Activated CD4-positive, alpha-beta T cell treated with anti-CD3 and anti-CD28 coated beads, Interleukin-2, amount 10 ng/mL, durations not matched to agents 7 days and 5 days (primary cell): ENCODE measurements around the gene CHID1. TPM values are rescaled to one million over a fixed set of nuclear protein-coding genes. Genes with fewer than 3 reads are reported as not detected.
A peak's percentile ranks its signal among the peaks of the same experiment; 100 is the strongest.

Source experiments
- CTCF ChIA-PET: fragments of 350-600 bp; sonication (Branson Sonifier 250); formaldehyde crosslinking; loops from one replicate; lab custom pipeline; 2021; ENCODE audit warnings: antibody characterized with exemption; lab: Charles Lee
- POLR2A ChIA-PET: fragments of 350-600 bp; sonication (Branson Sonifier 250); formaldehyde crosslinking; loops from one replicate; lab custom pipeline; 2021; ENCODE audit warnings: antibody characterized with exemption; lab: Charles Lee
- DNase-seq: peaks from one replicate; pipeline ENCODE4 v3.0.0-alpha.2; 2020
- H3K27ac Mint-ChIP-seq: one replicate; pipeline ENCODE4 v1.8.0; 2021; ENCODE audit warnings: mild to moderate bottlenecking, moderate library complexity, mixed read lengths
- H3K27me3 Mint-ChIP-seq: one replicate; pipeline ENCODE4 v1.8.0; 2021; ENCODE audit warnings: mixed read lengths
- H3K36me3 Mint-ChIP-seq: one replicate; pipeline ENCODE4 v1.8.0; 2021; ENCODE audit warnings: low read depth, mixed read lengths
- H3K4me1 Mint-ChIP-seq: one replicate; pipeline ENCODE4 v1.8.0; 2021; ENCODE audit warnings: mixed read lengths
- H3K4me3 Mint-ChIP-seq: one replicate; pipeline ENCODE4 v1.8.0; 2021; ENCODE audit warnings: mild to moderate bottlenecking, moderate library complexity, mixed read lengths
- H3K9me3 Mint-ChIP-seq: one replicate; pipeline ENCODE4 v1.8.0; 2021; ENCODE audit warnings: mixed read lengths
- total RNA-seq, 2 experiments: library from RNA; stranded (reverse); gene quantifications; one replicate each; pipeline ENCODE4 v1.2.3, GENCODE V29; 2021

CHID1 gene
- total RNA-seq, 2 experiments from 2014 or later: 42.6 to 45.5 TPM

DNA sequence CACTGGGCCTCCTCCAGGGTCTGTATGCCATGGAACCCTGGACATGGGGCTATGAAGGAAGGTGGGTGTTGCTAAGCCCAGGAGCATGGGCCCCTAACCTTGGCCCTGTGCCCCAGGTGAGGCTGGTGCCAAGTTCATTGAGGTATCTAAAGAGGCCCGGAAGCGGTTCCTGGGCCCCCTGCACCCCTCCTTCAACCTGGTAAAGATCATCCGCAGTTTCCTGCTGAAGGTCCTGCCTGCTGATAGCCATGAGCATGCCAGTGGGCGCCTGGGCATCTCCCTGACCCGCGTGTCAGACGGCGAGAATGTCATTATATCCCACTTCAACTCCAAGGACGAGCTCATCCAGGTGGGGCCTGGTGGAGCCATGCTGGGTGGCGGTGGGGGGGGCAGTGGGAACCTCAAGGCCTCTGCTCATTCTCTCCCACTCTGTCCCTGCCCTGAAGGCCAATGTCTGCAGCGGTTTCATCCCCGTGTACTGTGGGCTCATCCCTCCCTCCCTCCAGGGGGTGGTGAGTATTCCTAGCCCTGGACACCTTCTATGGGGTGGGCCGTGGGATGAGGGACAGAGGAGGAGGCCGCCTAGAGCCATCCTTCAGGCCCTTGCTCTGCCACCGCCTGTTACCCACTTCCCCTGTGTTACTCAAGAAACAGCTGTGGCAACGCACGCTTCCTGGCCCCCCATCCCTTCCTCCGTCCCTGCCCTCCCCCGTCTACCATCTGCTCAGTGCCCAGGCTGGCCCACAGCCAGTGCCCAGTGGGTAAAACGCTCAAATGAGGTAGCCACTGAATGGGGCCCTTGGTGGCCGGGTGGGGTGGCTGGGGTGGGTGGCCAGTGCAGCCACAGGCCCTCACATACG lies 88.9 kb downstream of the CHID1 start:
- ChIA-PET POLR2A (no interaction called here), CTCF (no interaction called here)
- peaks cover 10% of the 10 kb centered on the region for H3K36me3 Mint-ChIP-seq
- DNase-seq: no peak
- H3K4me1 Mint-ChIP-seq: peaks cover 26% of the 10 kb centered on the region
- peak overlapping the region; percentile 84 for H3K4me3 Mint-ChIP-seq
- H3K27ac Mint-ChIP-seq: no peak overlapping the region
- H3K9me3 Mint-ChIP-seq: no peaks in the 10 kb centered on the region
- no peaks in the 10 kb centered on the region for H3K27me3 Mint-ChIP-seq

DNA sequence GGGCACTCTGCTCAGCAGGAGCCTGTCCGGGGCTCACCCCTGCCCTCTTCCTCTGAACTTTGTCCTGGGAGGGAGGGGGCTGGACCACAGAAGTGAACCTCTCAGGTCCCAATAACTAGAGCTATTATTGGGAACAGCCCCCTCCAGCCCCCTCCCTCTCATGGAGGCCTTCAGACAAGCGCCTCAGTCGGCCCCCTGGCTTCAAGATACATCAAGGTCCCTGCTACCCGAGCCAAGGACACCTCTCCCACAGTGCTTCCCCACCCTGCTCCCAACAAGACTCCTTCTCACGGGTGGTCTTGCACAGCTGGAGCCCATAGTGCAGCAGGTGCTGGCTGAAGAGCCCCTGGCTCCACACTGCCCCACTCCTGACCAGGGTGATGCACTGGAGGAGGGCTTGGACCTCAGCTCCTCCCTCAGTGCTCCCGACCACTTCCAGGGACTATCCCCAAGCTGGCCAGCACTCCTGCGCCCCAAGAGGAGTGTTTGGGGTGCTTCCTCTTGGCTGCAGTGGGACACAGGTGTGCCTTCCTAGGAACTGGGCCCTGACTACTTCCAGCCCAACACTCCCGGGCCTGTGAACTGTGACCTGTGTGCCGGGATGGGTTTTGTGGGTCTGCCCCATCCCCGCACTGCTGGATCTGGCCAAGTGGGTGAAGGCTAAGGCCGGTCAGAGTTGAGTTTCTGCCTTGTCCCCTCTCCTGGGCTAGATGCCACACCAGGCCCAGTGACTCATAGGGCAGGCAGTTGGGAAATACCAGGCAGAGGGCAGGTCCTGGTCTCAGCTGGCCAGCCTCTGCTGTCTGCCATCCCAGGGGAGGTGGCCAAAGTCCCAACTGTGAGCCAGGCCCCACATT lies 89.7 kb downstream of the CHID1 start:
- no peak for DNase-seq
- no peaks in the 10 kb centered on the region for H3K9me3 Mint-ChIP-seq
- ChIA-PET POLR2A (no interaction called here), CTCF (interaction anchor here (1.0 to 2.1 kb wide), 2 partner anchors 10 to 21 kb away, joined by 4 to 6 read pairs; partner anchors contain the start of genes POLR2L and TSPAN4)
- peak overlapping the region; percentile 19 for H3K27ac Mint-ChIP-seq
- no peaks in the 10 kb centered on the region for H3K27me3 Mint-ChIP-seq
- peaks cover 10% of the 10 kb centered on the region for H3K36me3 Mint-ChIP-seq
- H3K4me3 Mint-ChIP-seq: peak overlapping the region; percentile 84
- peaks cover 21% of the 10 kb centered on the region for H3K4me1 Mint-ChIP-seq

DNA sequence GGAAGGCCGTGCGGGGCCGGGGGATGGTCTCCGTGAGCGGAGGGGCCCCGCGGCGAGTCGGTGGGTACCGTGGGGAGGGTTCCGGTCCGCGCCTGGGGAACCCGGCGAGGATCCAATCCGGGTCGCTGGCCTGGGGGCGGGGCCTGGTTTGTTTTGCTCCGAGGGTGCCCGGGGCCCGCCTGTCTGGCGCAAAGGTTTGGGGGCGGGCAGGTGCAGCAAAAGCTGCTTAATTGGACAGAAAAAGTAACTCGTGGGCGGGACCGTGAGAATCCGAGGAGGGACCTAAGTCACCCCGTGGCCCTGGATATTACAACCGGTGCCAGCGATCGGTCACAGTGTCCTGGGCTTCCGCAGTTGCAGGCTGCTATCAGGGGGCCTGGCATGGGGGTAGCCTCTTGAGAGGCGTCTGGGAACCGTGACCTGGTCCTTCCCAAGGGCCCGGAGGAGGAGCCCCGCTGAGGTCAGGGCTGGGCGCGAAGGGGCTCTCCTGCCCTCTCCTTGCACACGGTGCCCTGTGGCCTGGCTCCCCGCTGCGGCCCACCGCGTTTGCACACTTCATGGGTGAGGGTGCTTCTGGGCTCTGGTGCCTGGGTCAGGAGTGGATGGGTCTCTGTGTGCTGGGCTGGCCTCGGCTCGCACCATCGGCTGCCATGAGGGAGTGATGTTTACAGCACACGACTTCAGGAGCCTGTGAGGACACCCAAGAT lies 90.5 kb downstream of the CHID1 start:
- peak overlapping the region; percentile 84 for H3K4me3 Mint-ChIP-seq
- ChIA-PET POLR2A (interaction anchor here (1.1 kb wide), 1 partner anchor 11 kb away, joined by 3 read pairs; the partner anchor contains the start of gene RPLP2), CTCF (interaction anchor here (1.0 to 2.1 kb wide), 7 partner anchors 10 to 30 kb away, joined by 3 to 12 read pairs (median 5); partner anchors contain the start of genes CEND1, POLR2L, RPLP2 and TSPAN4)
- peaks cover 21% of the 10 kb centered on the region for H3K4me1 Mint-ChIP-seq
- H3K27ac Mint-ChIP-seq: peak overlapping the region; percentile 92
- H3K36me3 Mint-ChIP-seq: peaks cover 7% of the 10 kb centered on the region
- DNase-seq: peak; percentile 97
- H3K27me3 Mint-ChIP-seq: no peaks in the 10 kb centered on the region
- no peaks in the 10 kb centered on the region for H3K9me3 Mint-ChIP-seq

DNA sequence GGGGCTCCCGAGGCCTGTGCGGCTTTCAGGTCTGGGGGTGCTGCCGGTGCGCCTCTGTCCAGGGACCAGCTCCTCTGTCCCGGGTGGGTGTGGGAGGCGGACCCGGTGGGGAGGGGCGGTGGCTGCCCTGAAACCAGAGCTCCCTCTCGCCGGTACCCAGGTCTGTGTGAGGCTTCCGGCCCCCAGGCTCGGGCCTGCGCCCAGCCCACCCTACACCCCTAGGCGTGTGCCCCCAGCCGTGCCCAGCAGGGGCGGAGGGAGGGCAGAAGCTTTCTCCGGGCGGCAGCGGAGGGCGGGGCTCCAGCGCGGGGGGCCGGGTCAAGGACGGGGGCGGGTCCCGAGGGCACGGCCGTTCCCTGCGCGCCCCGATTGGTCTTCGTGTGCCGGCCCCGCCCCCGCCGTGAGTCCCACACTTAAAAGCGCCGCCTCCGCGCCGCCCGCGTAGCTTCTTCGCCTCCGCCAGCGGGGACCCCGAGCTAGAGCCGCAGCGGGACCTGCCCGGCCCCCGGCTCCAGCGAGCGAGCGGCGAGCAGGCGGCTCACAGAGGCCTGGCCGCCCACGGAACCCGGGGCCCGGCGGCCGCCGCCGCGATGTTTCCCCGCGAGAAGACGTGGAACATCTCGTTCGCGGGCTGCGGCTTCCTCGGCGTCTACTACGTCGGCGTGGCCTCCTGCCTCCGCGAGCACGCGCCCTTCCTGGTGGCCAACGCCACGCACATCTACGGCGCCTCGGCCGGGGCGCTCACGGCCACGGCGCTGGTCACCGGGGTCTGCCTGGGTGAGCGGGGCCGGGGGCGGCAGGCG lies 91.3 kb downstream of the CHID1 start:
- DNase-seq: peak; percentile 90
- Mint-ChIP-seq H3K27me3 (no peaks in the 10 kb centered on the region), H3K9me3 (no peaks in the 10 kb centered on the region), H3K4me1 (peaks cover 21% of the 10 kb centered on the region), H3K4me3 (peak overlapping the region; percentile 84), H3K27ac (peak overlapping the region; percentile 92), H3K36me3 (peaks cover 3% of the 10 kb centered on the region)
- CTCF ChIA-PET: interaction anchor here (1.2 to 2.1 kb wide), 7 partner anchors 10 to 29 kb away, joined by 3 to 12 read pairs (median 5); partner anchors contain the start of genes CEND1 and RPLP2
- POLR2A ChIA-PET: interaction anchor here (1.1 kb wide), 1 partner anchor 10 kb away, joined by 3 read pairs; the partner anchor contains the start of gene RPLP2

DNA sequence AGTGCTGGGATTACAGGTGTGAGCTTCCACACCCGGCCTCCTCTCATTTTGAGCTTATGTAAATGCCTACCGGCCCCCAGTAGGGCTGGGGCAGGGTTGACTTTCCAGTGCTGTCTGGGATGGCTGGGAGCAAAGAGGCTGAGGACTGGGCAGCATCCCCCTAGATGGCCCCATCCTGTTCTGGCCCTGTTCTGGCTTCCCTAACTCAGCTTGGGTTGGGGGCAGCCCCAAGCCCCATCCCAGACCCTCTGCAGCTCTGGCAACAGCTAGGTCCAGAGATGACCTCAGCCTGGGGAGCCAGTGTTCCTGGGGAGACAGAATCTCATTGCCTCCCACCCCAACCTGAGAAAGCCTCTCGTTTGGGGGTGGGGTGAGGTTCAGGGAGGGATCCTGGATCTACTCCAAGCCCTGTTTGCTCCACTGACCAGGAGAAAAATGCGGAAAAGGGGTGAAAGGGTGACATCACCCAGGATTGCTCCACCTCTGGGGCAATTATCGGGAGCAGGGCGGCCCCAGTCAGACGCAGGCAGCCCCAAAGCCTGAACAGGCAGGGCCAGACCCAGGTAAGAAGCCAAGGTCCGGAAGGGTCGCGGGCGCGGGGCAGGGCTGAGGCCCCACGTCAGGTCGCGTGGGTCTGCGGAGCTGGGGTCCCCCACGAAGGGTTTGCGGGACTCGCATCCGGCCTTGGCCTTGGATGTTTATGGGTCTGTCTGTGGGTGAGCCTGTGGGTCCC lies 92.0 kb downstream of the CHID1 start, which contains the start of gene PNPLA2:
TSS of gene PNPLA2 (plus strand) at position 519 of the 733 bp plus-strand sequence. CDS start 805 bp downstream, outside the sequence.
- ChIA-PET CTCF (interaction anchor here (0.7 to 2.1 kb wide), 11 partner anchors 10 to 412 kb away, joined by 3 to 12 read pairs (median 5); partner anchors contain the start of genes CEND1, PIDD1 and RPLP2), POLR2A (interaction anchor here (1.1 kb wide), 1 partner anchor 9 kb away, joined by 3 read pairs; the partner anchor contains the start of gene RPLP2)
- Mint-ChIP-seq H3K27me3 (no peaks in the 10 kb centered on the region), H3K27ac (peak within 1 kb of the TSS; percentile 92), H3K9me3 (no peaks in the 10 kb centered on the region), H3K4me3 (peak within 1 kb of the TSS; percentile 84), H3K4me1 (peaks cover 23% of the 10 kb centered on the region), H3K36me3 (peaks cover 3% of the 10 kb centered on the region)
- DNase-seq: no peak

Other genes starting within 250 kb of the CHID1 start
- gene DEAF1, start 215.6 kb downstream of the CHID1 start, total RNA-seq: 10 to 100 TPM; 44.0 to 48.8 TPM
- gene TMEM80, start 215.0 kb downstream of the CHID1 start, total RNA-seq: 10 to 100 TPM; 39.1 to 44.7 TPM
- 10 to 100 TPM in 1 of 2 experiments, 1 to 10 TPM in 1; 7.8 to 11.9 TPM for gene EPS8L2, start 204.6 kb downstream of the CHID1 start, total RNA-seq
- gene TALDO1, start 163.3 kb downstream of the CHID1 start, total RNA-seq: 100 to 1,000 TPM; 219 to 268 TPM
- 10 to 100 TPM; 58.2 to 62.1 TPM for gene GATD1, start 133.3 kb downstream of the CHID1 start, total RNA-seq
- gene CEND1, start 120.7 kb downstream of the CHID1 start, total RNA-seq: under 1 TPM; 0.20 to 0.60 TPM
- 10 to 100 TPM; 45.9 to 49.1 TPM for gene SLC25A22, start 112.5 kb downstream of the CHID1 start, total RNA-seq
- 10 to 100 TPM; 47.9 to 60.4 TPM for gene PIDD1, start 105.6 kb downstream of the CHID1 start, total RNA-seq
- 1,000 to 10,000 TPM; 1,927 to 2,229 TPM for gene RPLP2, start 100.8 kb downstream of the CHID1 start, total RNA-seq
- gene PNPLA2, start 91.9 kb downstream of the CHID1 start, total RNA-seq: 10 to 100 TPM; 68.9 to 71.9 TPM
- gene CRACR2B, start 82.9 kb downstream of the CHID1 start, total RNA-seq: 1 to 10 TPM; 7.7 to 8.1 TPM
- gene CD151, start 77.9 kb downstream of the CHID1 start, total RNA-seq: 10 to 100 TPM; 35.4 to 37.6 TPM
- gene POLR2L, start 68.3 kb downstream of the CHID1 start, total RNA-seq: 10 to 100 TPM; 90.3 to 96.0 TPM
- gene TSPAN4, start 68.0 kb downstream of the CHID1 start, total RNA-seq: 1 to 10 TPM; 7.7 to 7.9 TPM
- 10 to 100 TPM; 60.1 to 66.7 TPM for gene AP2A2, start 15.1 kb upstream of the CHID1 start, total RNA-seq
- gene MUC6, start 125.9 kb upstream of the CHID1 start, total RNA-seq: not detected
- gene MUC2, start 164.1 kb upstream of the CHID1 start, total RNA-seq: not detected
- gene MUC5AC, start 247.1 kb upstream of the CHID1 start, total RNA-seq: not detected